ENCODE results near the gene RASD2. TPM values are rescaled to one million over a fixed set of nuclear protein-coding genes. Genes with fewer than 3 reads are reported as not detected.

Gene RASD2
- total RNA-seq, 1 donor from 2014 or later: 0.24 TPM

GRCh38 chr22:35594686-35595085 is 54.1 kb downstream of the RASD2 start:
- Mint-ChIP-seq H3K9me3 (no peaks in the 10 kb centered on the region), H3K36me3 (no peaks in the 10 kb centered on the region), H3K4me1 (ENCODE audit: unreplicated experiment) (peaks cover 4% of the 10 kb centered on the region), H3K4me3 (no peak overlapping the region), H3K27me3 (peaks cover 3% of the 10 kb centered on the region), H3K27ac (no peak overlapping the region)
- no peak for TF ChIP-seq CTCF (conservative IDR thresholded peaks at IDR 0.05)
- DNase-seq (ENCODE audit: extremely low spot score, unreplicated experiment): no peak

- Mint-ChIP-seq H3K4me1 (ENCODE audit: unreplicated experiment) (peaks cover 4% of the 10 kb centered on the region), H3K4me3 (no peak overlapping the region), H3K36me3 (no peaks in the 10 kb centered on the region), H3K27me3 (peaks cover 3% of the 10 kb centered on the region), H3K27ac (no peak overlapping the region), H3K9me3 (no peaks in the 10 kb centered on the region)
- no peak for DNase-seq (ENCODE audit: extremely low spot score, unreplicated experiment)
- TF ChIP-seq CTCF (conservative IDR thresholded peaks at IDR 0.05): no peak
Measured at GRCh38 chr22:35596821-35597220, 56.2 kb downstream of the RASD2 start.

GRCh38 chr22:35597692-35598395 is 57.2 kb downstream of the RASD2 start:
- no peak for TF ChIP-seq CTCF (conservative IDR thresholded peaks at IDR 0.05)
- H3K4me3 Mint-ChIP-seq: no peak overlapping the region
- no peaks in the 10 kb centered on the region for H3K27me3 Mint-ChIP-seq
- no peaks in the 10 kb centered on the region for H3K4me1 Mint-ChIP-seq (ENCODE audit: unreplicated experiment)
- no peak overlapping the region for H3K27ac Mint-ChIP-seq
- H3K36me3 Mint-ChIP-seq: no peaks in the 10 kb centered on the region
- H3K9me3 Mint-ChIP-seq: no peaks in the 10 kb centered on the region
- no peak for DNase-seq (ENCODE audit: extremely low spot score, unreplicated experiment)

- Mint-ChIP-seq H3K4me1 (ENCODE audit: unreplicated experiment) (no peaks in the 10 kb centered on the region), H3K27ac (no peak overlapping the region), H3K9me3 (no peaks in the 10 kb centered on the region), H3K36me3 (no peaks in the 10 kb centered on the region), H3K4me3 (no peak overlapping the region), H3K27me3 (no peaks in the 10 kb centered on the region)
- TF ChIP-seq CTCF (conservative IDR thresholded peaks at IDR 0.05): no peak
- no peak for DNase-seq (ENCODE audit: extremely low spot score, unreplicated experiment)
Measured at GRCh38 chr22:35598396-35598710, 57.7 kb downstream of the RASD2 start.

GRCh38 chr22:35599364-35599763 is 58.7 kb downstream of the RASD2 start:
- Mint-ChIP-seq H3K27me3 (no peaks in the 10 kb centered on the region), H3K4me3 (no peak overlapping the region), H3K9me3 (no peaks in the 10 kb centered on the region), H3K36me3 (no peaks in the 10 kb centered on the region), H3K4me1 (ENCODE audit: unreplicated experiment) (peaks cover 2% of the 10 kb centered on the region), H3K27ac (no peak overlapping the region)
- no peak for TF ChIP-seq CTCF (conservative IDR thresholded peaks at IDR 0.05)
- no peak for DNase-seq (ENCODE audit: extremely low spot score, unreplicated experiment)

DNA sequence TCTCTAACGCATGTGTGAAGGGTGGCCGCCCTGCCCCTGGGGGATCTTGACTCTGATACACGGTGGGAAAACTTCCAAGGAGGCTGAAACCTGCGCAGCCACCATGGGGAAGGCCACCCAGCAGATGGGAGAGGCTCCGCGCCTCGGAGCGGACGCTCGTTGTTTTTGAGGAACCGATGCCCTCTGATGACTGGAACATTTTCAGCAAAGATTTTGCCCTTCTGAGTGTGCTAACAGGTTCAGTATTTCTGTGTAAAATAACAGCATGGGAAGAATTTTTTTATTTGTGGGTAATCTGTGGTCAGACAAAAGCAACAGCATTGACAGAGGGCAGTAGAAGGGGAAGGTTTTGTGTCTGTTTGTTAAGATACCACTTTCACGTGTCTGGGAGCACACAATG is 59.8 kb downstream of the RASD2 start:
- H3K4me3 Mint-ChIP-seq: no peak overlapping the region
- TF ChIP-seq CTCF (conservative IDR thresholded peaks at IDR 0.05): no peak
- H3K27me3 Mint-ChIP-seq: no peaks in the 10 kb centered on the region
- no peak overlapping the region for H3K27ac Mint-ChIP-seq
- peaks cover 5% of the 10 kb centered on the region for H3K4me1 Mint-ChIP-seq (ENCODE audit: unreplicated experiment)
- no peaks in the 10 kb centered on the region for H3K9me3 Mint-ChIP-seq
- H3K36me3 Mint-ChIP-seq: no peaks in the 10 kb centered on the region
- no peak for DNase-seq (ENCODE audit: extremely low spot score, unreplicated experiment)

Measured in type B pancreatic cell (in vitro differentiated cells).